Brain microvascular endothelial cell (primary cell): Measurements from ENCODE around the gene NIPAL4.

Source experiments
- DNase-seq: peaks from one replicate; pipeline ENCODE4 v3.0.0-alpha.2; 2020
- H3K27ac ChIP-seq: fragments of 250-450 bp; sonication (Bioruptor Pico); 2 replicates; pipeline ENCODE4 v1.5.1; 2020; ENCODE audit warnings: mild to moderate bottlenecking, moderate library complexity
- H3K27me3 ChIP-seq: fragments of 250-450 bp; sonication (Bioruptor Pico); replicated peaks from 2 replicates; pipeline ENCODE4 v1.5.1; 2020; ENCODE audit warnings: mild to moderate bottlenecking
- H3K36me3 ChIP-seq: fragments of 250-450 bp; sonication (Bioruptor Pico); replicated peaks from 2 replicates; pipeline ENCODE4 v1.5.1; 2020; ENCODE audit warnings: mild to moderate bottlenecking
- H3K4me3 ChIP-seq: 2 replicates; pipeline ENCODE4 v1.5.1; 2011; ENCODE audit warnings: low read depth, mild to moderate bottlenecking, control low read depth, low read length, moderate library complexity
- in situ Hi-C: cut with HindIII; loops from 2 replicates; pipeline ENCODE4 v1.10.0; 2017; ENCODE audit warnings: low sequenced_read_pairs, low pct_ligation_motif_present
- TF ChIP-seq, protein P1 (sequence below): IDR thresholded peaks from 2 replicates; pipeline ENCODE4 v1.5.1; 2011; ENCODE audit warnings: low read depth, mild to moderate bottlenecking, moderate library complexity, low read length, control low read depth, inconsistent platforms; ENCODE audit errors: missing control alignments

Gene NIPAL4

DNA sequence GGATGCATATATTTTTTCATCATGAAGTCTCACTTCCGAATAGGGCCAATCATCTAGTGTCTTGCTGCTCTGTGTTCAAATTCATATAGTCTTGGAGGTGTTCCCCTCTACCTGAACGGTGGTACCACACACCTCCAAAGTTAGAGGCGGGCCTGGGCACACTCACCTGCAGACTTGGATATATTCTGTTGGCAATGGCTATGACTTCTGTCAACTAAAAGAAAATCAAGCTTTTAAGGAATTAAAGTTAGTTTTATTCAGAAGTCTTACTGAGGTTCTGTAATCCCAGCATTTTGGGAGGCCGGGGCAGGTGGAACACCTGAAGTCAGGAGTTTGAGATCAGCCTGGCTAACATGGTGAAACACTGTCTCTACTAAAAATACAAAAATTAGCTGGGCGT, 2.6 kb upstream of the NIPAL4 start:
- TF ChIP-seq, protein P1, sequence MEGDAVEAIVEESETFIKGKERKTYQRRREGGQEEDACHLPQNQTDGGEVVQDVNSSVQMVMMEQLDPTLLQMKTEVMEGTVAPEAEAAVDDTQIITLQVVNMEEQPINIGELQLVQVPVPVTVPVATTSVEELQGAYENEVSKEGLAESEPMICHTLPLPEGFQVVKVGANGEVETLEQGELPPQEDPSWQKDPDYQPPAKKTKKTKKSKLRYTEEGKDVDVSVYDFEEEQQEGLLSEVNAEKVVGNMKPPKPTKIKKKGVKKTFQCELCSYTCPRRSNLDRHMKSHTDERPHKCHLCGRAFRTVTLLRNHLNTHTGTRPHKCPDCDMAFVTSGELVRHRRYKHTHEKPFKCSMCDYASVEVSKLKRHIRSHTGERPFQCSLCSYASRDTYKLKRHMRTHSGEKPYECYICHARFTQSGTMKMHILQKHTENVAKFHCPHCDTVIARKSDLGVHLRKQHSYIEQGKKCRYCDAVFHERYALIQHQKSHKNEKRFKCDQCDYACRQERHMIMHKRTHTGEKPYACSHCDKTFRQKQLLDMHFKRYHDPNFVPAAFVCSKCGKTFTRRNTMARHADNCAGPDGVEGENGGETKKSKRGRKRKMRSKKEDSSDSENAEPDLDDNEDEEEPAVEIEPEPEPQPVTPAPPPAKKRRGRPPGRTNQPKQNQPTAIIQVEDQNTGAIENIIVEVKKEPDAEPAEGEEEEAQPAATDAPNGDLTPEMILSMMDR: no peak
- no peaks in the 10 kb centered on the region for H3K36me3 ChIP-seq
- no peak overlapping the region for H3K27ac ChIP-seq
- DNase-seq: no peak
- H3K4me3 ChIP-seq: no peak overlapping the region
- in situ Hi-C loops: no loop called here
- H3K27me3 ChIP-seq: no peaks in the 10 kb centered on the region

DNA sequence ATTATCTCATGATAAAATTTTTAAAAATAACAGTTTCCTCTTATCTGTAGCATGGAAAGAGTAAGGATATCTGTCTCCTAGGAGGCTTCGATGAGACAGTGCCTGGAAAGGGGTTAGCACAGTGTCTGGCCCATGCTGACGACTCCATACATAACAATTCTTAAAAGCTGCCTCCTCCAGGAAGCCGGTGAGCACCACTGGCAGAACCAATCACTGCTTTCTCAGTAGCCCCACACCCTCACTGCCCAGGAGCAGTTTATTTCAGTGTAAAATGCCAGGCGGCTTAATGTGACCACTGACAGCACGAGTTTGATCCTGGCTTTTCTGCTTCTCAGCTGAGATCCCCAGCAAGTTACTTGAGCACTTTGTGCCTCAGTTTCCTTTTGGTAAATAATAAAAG, 1.2 kb upstream of the NIPAL4 start:
- Histone ChIP-seq H3K27me3 (no peaks in the 10 kb centered on the region), H3K4me3 (no peak overlapping the region)
- DNase-seq: no peak

DNA sequence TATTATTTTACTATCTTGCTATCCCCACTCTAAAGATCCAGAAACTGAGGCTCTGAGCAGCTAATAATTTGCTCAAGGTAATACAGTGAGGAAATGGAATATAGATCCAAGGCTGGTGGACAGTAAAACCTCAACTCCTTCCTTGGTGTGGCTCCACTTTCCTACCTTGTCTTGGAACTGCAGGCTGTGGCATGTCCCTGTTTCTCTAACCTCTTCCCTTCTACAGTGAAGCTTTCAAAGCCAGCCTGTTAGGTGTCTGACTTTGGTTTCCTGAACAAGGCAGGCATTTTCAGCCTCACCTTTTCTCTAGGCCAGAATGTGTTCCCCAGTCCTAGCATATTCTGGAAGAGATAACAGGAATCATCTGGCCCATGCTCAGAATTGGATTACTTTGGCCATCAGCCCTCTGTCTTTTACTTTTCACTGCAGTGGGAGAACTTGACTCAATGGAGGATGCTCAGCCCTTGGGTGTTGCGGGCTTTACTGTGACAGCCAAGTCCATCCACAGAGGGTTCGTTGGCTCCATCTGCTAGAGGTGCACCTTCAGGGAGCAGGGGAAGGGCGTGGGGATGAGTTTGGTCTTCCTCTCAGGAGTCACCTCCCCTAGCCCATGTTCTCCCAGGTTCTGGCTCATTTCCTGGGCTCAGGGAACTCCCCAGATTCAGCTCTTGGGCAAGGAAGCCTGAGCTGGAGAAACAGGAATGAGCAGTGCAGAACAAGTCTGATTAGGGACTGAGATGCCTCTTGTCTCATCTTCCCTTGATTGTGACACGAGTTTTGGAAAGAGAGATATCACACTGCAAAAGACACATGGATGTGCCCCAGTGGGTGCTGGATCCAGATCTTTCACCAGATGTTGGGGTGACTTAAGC, 1.1 kb downstream of the NIPAL4 start:
- TF ChIP-seq, protein P1: no peak
- Histone ChIP-seq H3K36me3 (no peaks in the 10 kb centered on the region), H3K27ac (no peak overlapping the region), H3K4me3 (no peak overlapping the region), H3K27me3 (no peaks in the 10 kb centered on the region)
- in situ Hi-C loops: no loop called here
- no peak for DNase-seq

More for the DNA sequence above, 1.2 kb upstream of the NIPAL4 start:
- Histone ChIP-seq H3K27ac (no peak overlapping the region), H3K36me3 (no peaks in the 10 kb centered on the region)
- in situ Hi-C loops: no loop called here
- TF ChIP-seq, protein P1: no peak

DNA sequence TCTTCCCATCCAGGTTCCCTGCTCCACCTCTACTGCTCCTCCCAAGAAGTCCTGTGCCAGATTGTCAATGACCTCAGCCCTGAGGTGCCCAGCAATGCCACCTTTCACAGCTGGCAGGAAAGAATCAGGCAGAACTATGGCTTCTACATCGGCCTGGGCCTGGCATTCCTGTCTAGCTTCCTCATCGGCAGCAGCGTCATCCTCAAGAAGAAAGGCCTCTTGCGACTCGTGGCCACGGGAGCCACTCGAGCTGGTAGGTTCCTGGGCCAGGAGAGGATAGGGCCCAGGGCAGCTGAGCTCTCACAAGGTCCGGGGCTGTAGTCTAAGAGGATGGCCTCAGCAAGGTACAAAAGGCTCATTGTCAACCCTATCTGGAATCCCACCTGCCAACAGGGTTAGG, 3.1 kb downstream of the NIPAL4 start:
- TF ChIP-seq, protein P1: no peak
- no peaks in the 10 kb centered on the region for H3K36me3 ChIP-seq
- no peaks in the 10 kb centered on the region for H3K27me3 ChIP-seq
- in situ Hi-C loops: no loop called here
- H3K27ac ChIP-seq: peak overlapping the region; percentile 24
- no peak for DNase-seq
- no peak overlapping the region for H3K4me3 ChIP-seq

DNA sequence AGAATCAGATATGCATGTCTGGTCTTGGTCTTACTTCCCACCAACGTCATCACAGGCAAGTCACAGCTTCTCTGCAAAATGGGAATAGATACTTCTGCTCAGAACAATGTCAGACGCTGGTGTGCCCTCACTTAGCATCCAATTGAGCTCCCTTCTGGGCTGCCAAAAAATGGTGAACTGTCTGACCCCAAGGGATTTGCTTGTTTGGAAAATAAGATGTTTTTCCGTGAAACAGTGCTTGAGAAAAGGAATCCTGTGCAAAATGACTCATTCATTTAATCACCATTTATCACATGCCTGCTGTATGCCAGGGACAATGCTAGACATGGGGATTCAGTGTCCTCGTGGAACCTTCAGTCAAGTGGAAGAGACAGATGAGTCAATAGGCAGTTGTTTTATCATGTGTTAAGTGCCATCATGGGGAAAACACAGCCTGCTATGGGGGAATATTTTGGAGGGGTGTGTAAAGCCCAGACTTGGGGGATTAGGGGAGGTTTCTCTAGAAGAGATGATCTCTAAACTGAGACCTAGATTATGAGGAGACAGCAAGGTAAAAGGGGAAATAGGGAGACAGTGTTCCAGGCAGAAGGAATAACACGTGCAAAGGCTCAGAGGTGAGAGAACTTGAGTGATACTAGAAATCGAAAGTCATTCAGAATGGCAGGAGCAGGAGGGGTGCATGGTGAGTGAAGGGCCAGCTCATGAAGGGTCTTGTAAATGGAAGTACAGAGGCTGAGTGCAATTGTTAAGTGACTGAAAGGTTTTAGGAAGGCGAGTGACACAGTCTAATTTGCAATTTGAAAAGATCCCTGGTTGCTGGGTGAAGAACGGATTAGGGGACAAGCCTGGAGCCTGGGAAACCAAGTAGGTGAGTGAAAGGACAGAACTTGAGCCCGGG, 3.9 kb downstream of the NIPAL4 start:
- DNase-seq: peak; percentile 47
- in situ Hi-C loops: no loop called here
- Histone ChIP-seq H3K27me3 (no peaks in the 10 kb centered on the region), H3K36me3 (no peaks in the 10 kb centered on the region), H3K27ac (peak overlapping the region; percentile 39), H3K4me3 (no peak overlapping the region)
- TF ChIP-seq, protein P1: no peak
